ELF-1 (cell line): ENCODE measurements around the gene BTBD19.
"Not testable (repeated sequence)": the region's sequence is repeated elsewhere in the genome, so short reads cannot be mapped to it uniquely, and the experiment has no call there.

Experiments
- DNase-seq: peaks from one replicate; pipeline ENCODE4 v3.0.0-alpha.2; 2016; ENCODE audit warnings: low read depth, low spot score

The BTBD19 gene

GRCh38 chr1:44787506-44787905, 20.8 kb upstream of the BTBD19 start:
- no peak for DNase-seq

- DNase-seq, result no peak
These were observed 20.0 kb upstream of the BTBD19 start, which contains the start of gene BEST4 for GRCh38 chr1:44788120-44788860. BEST4 (minus strand) TSS chr1:44788170; CDS start chr1:44787705, 465 bp downstream.

GRCh38 chr1:44790968-44791801, 17.1 kb upstream of the BTBD19 start:
- peak; percentile 42 for DNase-seq

GRCh38 chr1:44792736-44793502, 15.4 kb upstream of the BTBD19 start:
- no peak for DNase-seq

- DNase-seq, result not testable (repeated sequence)
These were observed 10.4 kb upstream of the BTBD19 start for GRCh38 chr1:44797886-44798285.

GRCh38 chr1:44798481-44799365, 9.6 kb upstream of the BTBD19 start:
- no peak for DNase-seq

GRCh38 chr1:44799770-44800584, 8.3 kb upstream of the BTBD19 start, which contains the start of gene PLK3:
PLK3 (plus strand) TSS chr1:44800377; CDS start chr1:44800464, 87 bp downstream.
- peak; percentile 99 for DNase-seq

GRCh38 chr1:44801491-44802305, 6.6 kb upstream of the BTBD19 start:
- DNase-seq, result no peak

GRCh38 chr1:44802306-44803061, 5.8 kb upstream of the BTBD19 start:
- DNase-seq, result peak; percentile 33

- no peak for DNase-seq
These were observed 5.3 kb upstream of the BTBD19 start for GRCh38 chr1:44803062-44803311.

GRCh38 chr1:44803312-44804095, 4.8 kb upstream of the BTBD19 start:
- no peak for DNase-seq

- no peak for DNase-seq
These were observed 2.9 kb upstream of the BTBD19 start for GRCh38 chr1:44805311-44806024.

GRCh38 chr1:44806025-44806703, 2.2 kb upstream of the BTBD19 start:
- DNase-seq, result no peak

- DNase-seq, result no peak
These were observed 1.5 kb upstream of the BTBD19 start, which contains the start of gene DYNLT4 for GRCh38 chr1:44806704-44807363. DYNLT4 (minus strand) TSS chr1:44807351; CDS start chr1:44806668, 683 bp downstream.

GRCh38 chr1:44807364-44808062, 810 bp upstream of the BTBD19 start:
- peak; percentile 98 for DNase-seq
